Endothelial cell of umbilical vein (primary cell): ENCODE measurements around the gene TMEM170B. TPM values are rescaled to one million over a fixed set of nuclear protein-coding genes. Genes with fewer than 3 reads are reported as not detected.
A peak's percentile ranks its signal among the peaks of the same experiment; 100 is the strongest.

Experiments used
- BruUV-seq: library from RNA; stranded (reverse); fragments of 400-500 nt; replicated peaks from 2 replicates; lab custom pipeline; 2021; lab: Mats Ljungman, UMichigan
- CTCF ChIA-PET: fragments of 300-600, 350-600 bp; sonication (Branson Sonifier 250); formaldehyde crosslinking; loops from one replicate; lab custom pipeline; 2021; ENCODE audit warnings: antibody characterized with exemption, inconsistent platforms; lab: Charles Lee
- POLR2A ChIA-PET: fragments of 300-600, 350-600 bp; sonication (Branson Sonifier 250); formaldehyde crosslinking; loops from one replicate; lab custom pipeline; 2021; ENCODE audit warnings: antibody characterized with exemption, inconsistent platforms; lab: Charles Lee
- DNase-seq: peaks from one replicate; pipeline ENCODE4 v3.0.0-alpha.2; 2011; ENCODE audit warnings: low read depth, low spot score
- FAIRE-seq: peaks from 2 replicates; lab custom pipeline; 2011; peaks lifted over from hg19 to GRCh38; lab: Jason Lieb, UNC
- H2AFZ ChIP-seq: 2 replicates; pipeline ENCODE4 v1.6.0; 2012; ENCODE audit warnings: low read depth, low read length, control low read depth, inconsistent platforms
- H3K27ac ChIP-seq: 2 replicates; pipeline ENCODE4 v1.5.1; 2011; ENCODE audit warnings: low read depth, mild to moderate bottlenecking, control low read depth, low read length, moderate library complexity; ENCODE audit not compliant: insufficient read depth
- H3K27me3 ChIP-seq, 2 experiments: 2 replicates each; pipeline versions ENCODE4 v1.6.0 to v1.6.1; 2011; ENCODE audit warnings: low read length in 2 of 2, mixed read lengths in 1 of 2; ENCODE audit not compliant: control insufficient read depth in 2 of 2, insufficient read depth in 2 of 2
- H3K36me3 ChIP-seq, 2 experiments: 2 replicates in 1 of 2; 3 replicates in 1 of 2; pipeline ENCODE4 v1.5.1; 2011; ENCODE audit warnings: low read length in 2 of 2, mild to moderate bottlenecking in 1 of 2, moderate library complexity in 1 of 2; ENCODE audit not compliant: control insufficient read depth in 2 of 2, insufficient read depth in 2 of 2; ENCODE audit errors: extremely low read depth in 1 of 2
- H3K4me1 ChIP-seq: 3 replicates; pipeline ENCODE4 v1.5.1; 2011; ENCODE audit warnings: mild to moderate bottlenecking, low read length; ENCODE audit not compliant: control insufficient read depth, insufficient read depth; ENCODE audit errors: extremely low read depth
- H3K4me2 ChIP-seq: 2 replicates; pipeline ENCODE4 v1.6.1; 2011; ENCODE audit warnings: low read length, control low read depth, mixed read lengths; ENCODE audit not compliant: insufficient read depth
- H3K4me3 ChIP-seq, 3 experiments: fragments of 200-600 bp in 1 of 3; sonication (generic), shearing (Covaris generic) in 1 of 3; replicated peaks in 1 of 3; 2 replicates each; pipeline ENCODE4 v1.5.1; 2011 to 2016; ENCODE audit warnings: control low read depth in 3 of 3, low read length in 3 of 3, mild to moderate bottlenecking in 2 of 3, inconsistent platforms in 1 of 3, low read depth in 1 of 3, moderate library complexity in 1 of 3; ENCODE audit not compliant: insufficient read depth in 1 of 3
- H3K79me2 ChIP-seq: 2 replicates; pipeline ENCODE4 v1.6.0; 2012; ENCODE audit warnings: low read length, inconsistent platforms; ENCODE audit not compliant: control insufficient read depth, insufficient read depth
- H3K9ac ChIP-seq: replicated peaks from 2 replicates; pipeline ENCODE3; 2011; ENCODE audit warnings: low read length, control low read depth; ENCODE audit not compliant: insufficient read depth; ENCODE audit errors: extremely low read depth
- H3K9me1 ChIP-seq: replicated peaks from 3 replicates; pipeline ENCODE4 v1.6.0; 2011; ENCODE audit warnings: mild to moderate bottlenecking, low read length; ENCODE audit not compliant: control insufficient read depth, insufficient read depth; ENCODE audit errors: extremely low read depth
- H3K9me3 ChIP-seq: replicated peaks from 2 replicates; pipeline ENCODE4 v1.5.1; 2012; ENCODE audit warnings: low read length, inconsistent platforms; ENCODE audit not compliant: control insufficient read depth, insufficient read depth
- H4K20me1 ChIP-seq: replicated peaks from 2 replicates; pipeline ENCODE3; 2011; ENCODE audit warnings: mild to moderate bottlenecking, low read length; ENCODE audit not compliant: control insufficient read depth, insufficient read depth; ENCODE audit errors: extremely low read depth
- EZH2 ChIP-seq: IDR thresholded peaks from 2 replicates; pipeline ENCODE4 v1.6.1; 2012; ENCODE audit warnings: borderline replicate concordance, low read depth, mild to moderate bottlenecking, moderate library complexity, low read length, inconsistent platforms; ENCODE audit not compliant: severe bottlenecking
- FOS ChIP-seq: IDR thresholded peaks from 2 replicates; pipeline ENCODE4 v1.6.1; 2011; ENCODE audit warnings: mild to moderate bottlenecking, low read length, moderate library complexity, borderline replicate concordance; ENCODE audit not compliant: insufficient read depth
- GATA2 ChIP-seq: IDR thresholded peaks from 2 replicates; pipeline ENCODE4 v1.7.0; 2011; ENCODE audit warnings: low read depth, mild to moderate bottlenecking, moderate library complexity, mixed read lengths, low read length; ENCODE audit not compliant: insufficient read length, insufficient read depth
- JUN ChIP-seq: IDR thresholded peaks from 2 replicates; pipeline ENCODE4 v1.6.1; 2011; ENCODE audit warnings: borderline replicate concordance, low read depth; ENCODE audit not compliant: insufficient read length, insufficient read depth
- MYC ChIP-seq: IDR thresholded peaks from one replicate; pipeline ENCODE4 v1.6.1; 2011; ENCODE audit warnings: mild to moderate bottlenecking, low read depth, low read length
- POLR2A ChIP-seq: IDR thresholded peaks from 2 replicates; pipeline ENCODE4 v1.6.1; 2012; ENCODE audit warnings: low read depth, mild to moderate bottlenecking, control low read depth, low read length
- POLR2AphosphoS5 ChIP-seq: IDR thresholded peaks from 2 replicates; pipeline ENCODE4 v1.6.1; 2012; ENCODE audit warnings: low read depth, mild to moderate bottlenecking, control low read depth, low read length, moderate library complexity; ENCODE audit not compliant: insufficient read depth
- dilution Hi-C: fragments of 300-500 bp; cut with MboI; formaldehyde crosslinking; loops from one replicate; pipeline ENCODE4 v1.15.0; 2019; ENCODE audit warnings: low sequenced_read_pairs; ENCODE audit not compliant: extremely low pct_ligation_motif_present
- intact Hi-C: fragments of 100-400 bp; cut with micrococcal nuclease; formaldehyde crosslinking; loops from one replicate; pipeline ENCODE4 v1.10.0; 2022
- polyA plus RNA-seq, 4 experiments: library from polyadenylated mRNA; depleted of rRNA in 3 of 4; stranded (reverse) in 3 of 4; unstranded in 1 of 4; fragments of >200 nt; gene quantifications; 2 replicates each; pipeline versions ENCODE4 v1.2.1 to v1.2.3, GENCODE V29; 2011 to 2012; ENCODE audit warnings: missing spikeins in 1 of 4
- total RNA-seq: library from RNA; stranded (reverse); gene quantifications from 2 replicates; pipeline ENCODE4 v1.2.3, GENCODE V29; 2021
- TF ChIP-seq, protein P1 (sequence below), 2 donors: IDR thresholded peaks; 1 replicate in 1 of 2; 2 replicates in 1 of 2; pipeline ENCODE4 v1.5.1; 2011; ENCODE audit warnings: low read length in 2 of 2, mild to moderate bottlenecking in 2 of 2, moderate library complexity in 2 of 2, control low read depth in 1 of 2, inconsistent platforms in 1 of 2, low read depth in 1 of 2; ENCODE audit not compliant: insufficient read depth in 1 of 2; ENCODE audit errors: extremely low read depth in 1 of 2
- TF ChIP-seq, protein P2 (sequence below): IDR thresholded peaks from 2 replicates; pipeline ENCODE4 v1.6.1; 2011; ENCODE audit not compliant: insufficient read depth, insufficient read length

Gene TMEM170B
- total and polyA plus RNA-seq, 2 donors (not counting 3 experiments of a cell fraction or from before 2014, with no cell fraction given): 1.1 to 4.2 TPM

DNA sequence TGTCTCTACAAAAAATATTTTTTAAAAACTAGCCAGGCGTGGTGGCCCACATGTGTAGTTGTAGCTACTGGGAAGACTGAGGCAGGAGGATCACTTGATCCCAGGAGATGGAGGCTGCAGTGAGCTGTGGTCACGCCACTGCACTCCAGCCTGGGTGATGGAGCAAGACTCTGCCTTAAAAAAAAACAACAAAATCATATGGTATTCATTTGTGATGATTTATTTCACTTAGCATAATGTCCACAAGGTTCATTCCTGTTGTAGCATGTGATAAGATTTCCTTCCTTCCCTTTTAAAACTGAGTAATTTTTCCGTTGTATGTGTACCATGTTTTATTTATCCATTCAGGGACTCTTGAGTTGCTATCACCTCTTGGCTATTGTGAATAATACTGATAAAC, 26.2 kb downstream of the TMEM170B start:
- dilution Hi-C loops (no loop called here), intact Hi-C loops (no loop called here)
- H3K9ac ChIP-seq: no peak overlapping the region
- ChIA-PET POLR2A (no interaction called here), CTCF (interaction anchor here (0.9 to 4.3 kb wide), 2 partner anchors 12 to 67 kb away, joined by 3 to 17 read pairs; no protein-coding TSS in a partner anchor)
- H3K4me1 ChIP-seq: peaks cover 4% of the 10 kb centered on the region
- no peaks in the 10 kb centered on the region for H3K27me3 ChIP-seq
- H3K4me2 ChIP-seq: peak overlapping the region; percentile 27
- no peak overlapping the region for H3K27ac ChIP-seq
- no peak overlapping the region for H3K4me3 ChIP-seq
- H3K36me3 ChIP-seq: peaks cover 0 to 3% of the 10 kb centered on the region in 2 experiments
- H3K9me3 ChIP-seq: no peaks in the 10 kb centered on the region
- DNase-seq: peak; percentile 7
- no peak for FAIRE-seq
- no peaks in the 10 kb centered on the region for H4K20me1 ChIP-seq
- TF ChIP-seq, protein P1, sequence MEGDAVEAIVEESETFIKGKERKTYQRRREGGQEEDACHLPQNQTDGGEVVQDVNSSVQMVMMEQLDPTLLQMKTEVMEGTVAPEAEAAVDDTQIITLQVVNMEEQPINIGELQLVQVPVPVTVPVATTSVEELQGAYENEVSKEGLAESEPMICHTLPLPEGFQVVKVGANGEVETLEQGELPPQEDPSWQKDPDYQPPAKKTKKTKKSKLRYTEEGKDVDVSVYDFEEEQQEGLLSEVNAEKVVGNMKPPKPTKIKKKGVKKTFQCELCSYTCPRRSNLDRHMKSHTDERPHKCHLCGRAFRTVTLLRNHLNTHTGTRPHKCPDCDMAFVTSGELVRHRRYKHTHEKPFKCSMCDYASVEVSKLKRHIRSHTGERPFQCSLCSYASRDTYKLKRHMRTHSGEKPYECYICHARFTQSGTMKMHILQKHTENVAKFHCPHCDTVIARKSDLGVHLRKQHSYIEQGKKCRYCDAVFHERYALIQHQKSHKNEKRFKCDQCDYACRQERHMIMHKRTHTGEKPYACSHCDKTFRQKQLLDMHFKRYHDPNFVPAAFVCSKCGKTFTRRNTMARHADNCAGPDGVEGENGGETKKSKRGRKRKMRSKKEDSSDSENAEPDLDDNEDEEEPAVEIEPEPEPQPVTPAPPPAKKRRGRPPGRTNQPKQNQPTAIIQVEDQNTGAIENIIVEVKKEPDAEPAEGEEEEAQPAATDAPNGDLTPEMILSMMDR (IDR thresholded peaks at IDR 0.05; ENCODE audit: extremely low read depth in 1 of 2, insufficient read depth in 1 of 2, low read depth in 1 of 2, low read length in 2 of 2): no peak
- TF ChIP-seq, protein P2, sequence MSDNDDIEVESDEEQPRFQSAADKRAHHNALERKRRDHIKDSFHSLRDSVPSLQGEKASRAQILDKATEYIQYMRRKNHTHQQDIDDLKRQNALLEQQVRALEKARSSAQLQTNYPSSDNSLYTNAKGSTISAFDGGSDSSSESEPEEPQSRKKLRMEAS: no peak
- no peak for TF ChIP-seq POLR2A
- TF ChIP-seq JUN: no peak
- TF ChIP-seq MYC: no peak
- no peak for TF ChIP-seq GATA2
- no peak for TF ChIP-seq FOS
- no peak for TF ChIP-seq POLR2AphosphoS5
- TF ChIP-seq EZH2: no peak
- H2AFZ ChIP-seq: no peak overlapping the region
- BruUV-seq: no TSS peak
- no peaks in the 10 kb centered on the region for H3K9me1 ChIP-seq
- H3K79me2 ChIP-seq: no peaks in the 10 kb centered on the region
